Smooth muscle cell (in vitro differentiated cells): Measurements from ENCODE around the gene SPOCK2. TPM values are rescaled to one million over a fixed set of nuclear protein-coding genes. Genes with fewer than 3 reads are reported as not detected.

Source experiments
- DNase-seq: peaks from one replicate; lab custom pipeline; 2025; ENCODE audit not compliant: unreplicated experiment; lab: John Stamatoyannopoulos, UW
- H2AFZ ChIP-seq: fragments of 200-600 bp; sonication (generic); 2 replicates; pipeline ENCODE4 v1.6.0; 2016; ENCODE audit warnings: antibody characterized with exemption, low read depth, mild to moderate bottlenecking
- H3F3A ChIP-seq: fragments of 200-600 bp; sonication (generic); 2 replicates; pipeline ENCODE4 v1.6.0; 2017; ENCODE audit warnings: antibody characterized with exemption, low read depth
- H3K27ac ChIP-seq: fragments of 200-600 bp; sonication (generic); 2 replicates; pipeline ENCODE4 v1.5.1; 2016; ENCODE audit warnings: low read depth, mild to moderate bottlenecking
- H3K27me3 ChIP-seq: fragments of 200-600 bp; sonication (generic); 2 replicates; pipeline ENCODE4 v1.6.1; 2016; ENCODE audit warnings: low read depth, mild to moderate bottlenecking
- H3K36me3 ChIP-seq: fragments of 200-600 bp; sonication (generic); 2 replicates; pipeline ENCODE4 v1.5.1; 2016; ENCODE audit warnings: low read depth
- H3K4me1 ChIP-seq: fragments of 200-600 bp; sonication (generic); 2 replicates; pipeline ENCODE4 v1.5.1; 2016; ENCODE audit warnings: low read depth
- H3K4me2 ChIP-seq: fragments of 200-600 bp; sonication (generic); 2 replicates; pipeline ENCODE4 v1.6.0; 2016; ENCODE audit warnings: mild to moderate bottlenecking
- H3K4me3 ChIP-seq: fragments of 200-600 bp; sonication (generic); 2 replicates; pipeline ENCODE4 v1.5.1; 2016; ENCODE audit warnings: mild to moderate bottlenecking
- H3K79me2 ChIP-seq: fragments of 200-600 bp; sonication (generic); 2 replicates; pipeline ENCODE4 v1.6.0; 2016; ENCODE audit warnings: low read depth, mild to moderate bottlenecking
- H3K9ac ChIP-seq: fragments of 200-600 bp; sonication (generic); 2 replicates; pipeline ENCODE4 v1.6.0; 2016; ENCODE audit warnings: low read depth
- H3K9me3 ChIP-seq: fragments of 200-600 bp; sonication (generic); replicated peaks from 2 replicates; pipeline ENCODE4 v1.5.1; 2016; ENCODE audit warnings: low read depth
- H4K20me1 ChIP-seq: fragments of 200-600 bp; sonication (generic); 2 replicates; pipeline ENCODE4 v1.6.0; 2016; ENCODE audit warnings: low read depth
- WGBS: methylation state at CpG from one replicate; pipeline ENCODE4 v1.1.7; 2016; ENCODE audit warnings: low lambda C conversion rate; 5-methylcytosine and 5-hydroxymethylcytosine counted together
- polyA plus RNA-seq: library from polyadenylated mRNA; unstranded; fragments of >200 nt; fragmentation: Nextera tagmentation; extraction: Ambion mirVana; gene quantifications from 2 replicates; pipeline ENCODE4 v1.2.1, GENCODE V29; 2016
- total RNA-seq: library from RNA; depleted of rRNA; stranded (reverse); fragments of >200 nt; gene quantifications from 2 replicates; pipeline ENCODE4 v1.2.3, GENCODE V29; 2014
- TF ChIP-seq, protein P1 (sequence below): fragments of 200-600 bp; sonication (generic); IDR thresholded peaks from 2 replicates; pipeline ENCODE4 v1.5.1; 2017; ENCODE audit warnings: borderline replicate concordance, mild to moderate bottlenecking, antibody characterized with exemption; ENCODE audit not compliant: insufficient read depth, poor library complexity, severe bottlenecking

SPOCK2 gene
- total and polyA plus RNA-seq, 2 experiments from 2014 or later = 1.1 TPM; not detected in 1

DNA sequence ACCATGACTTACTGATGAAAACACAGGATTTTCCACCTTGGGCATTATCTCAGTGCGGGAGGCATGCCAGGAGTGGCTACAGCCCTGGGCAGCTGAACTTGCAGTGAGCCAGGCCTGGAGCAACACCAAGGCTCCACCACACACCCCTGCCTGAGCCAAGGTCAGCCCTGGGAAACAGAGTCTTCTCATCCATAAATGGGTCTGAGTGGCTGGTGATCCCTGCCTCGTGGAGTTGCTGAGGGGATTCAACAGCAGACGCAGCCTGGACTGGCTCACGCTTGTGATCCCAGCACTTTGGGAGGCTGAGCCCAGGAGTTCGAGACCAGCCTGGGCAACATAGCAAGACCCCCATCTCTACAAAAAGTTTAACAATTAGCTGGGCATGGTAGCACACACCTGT is 32.2 kb downstream of the SPOCK2 start:
- no peak for DNase-seq

DNA sequence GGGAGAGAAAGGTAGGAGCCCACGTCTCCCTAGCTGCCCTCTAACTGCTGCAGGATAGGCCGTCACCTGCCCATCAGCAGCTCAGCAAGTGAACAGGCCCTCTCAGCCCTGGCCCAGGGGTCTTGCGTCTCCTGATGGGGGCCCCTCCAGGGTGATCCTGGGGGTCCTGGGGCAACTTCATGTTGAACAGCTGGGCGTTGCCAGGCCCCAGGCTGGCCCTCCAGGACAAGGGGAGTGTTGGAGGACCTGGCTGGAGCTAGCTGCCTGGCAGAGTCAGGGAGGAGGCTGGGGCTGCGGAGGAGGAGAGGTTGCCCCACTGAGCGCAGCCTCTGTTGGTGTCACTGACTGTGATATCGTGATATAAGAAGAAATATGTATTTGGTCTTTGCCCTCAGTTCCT is 34.7 kb downstream of the SPOCK2 start:
- H3K79me2 ChIP-seq = no peaks in the 10 kb centered on the region
- H3K9me3 ChIP-seq = no peaks in the 10 kb centered on the region
- no peak for DNase-seq
- H3K36me3 ChIP-seq = no peaks in the 10 kb centered on the region
- no peak overlapping the region for H3K27ac ChIP-seq
- H3K4me2 ChIP-seq = no peak overlapping the region
- TF ChIP-seq, protein P1, sequence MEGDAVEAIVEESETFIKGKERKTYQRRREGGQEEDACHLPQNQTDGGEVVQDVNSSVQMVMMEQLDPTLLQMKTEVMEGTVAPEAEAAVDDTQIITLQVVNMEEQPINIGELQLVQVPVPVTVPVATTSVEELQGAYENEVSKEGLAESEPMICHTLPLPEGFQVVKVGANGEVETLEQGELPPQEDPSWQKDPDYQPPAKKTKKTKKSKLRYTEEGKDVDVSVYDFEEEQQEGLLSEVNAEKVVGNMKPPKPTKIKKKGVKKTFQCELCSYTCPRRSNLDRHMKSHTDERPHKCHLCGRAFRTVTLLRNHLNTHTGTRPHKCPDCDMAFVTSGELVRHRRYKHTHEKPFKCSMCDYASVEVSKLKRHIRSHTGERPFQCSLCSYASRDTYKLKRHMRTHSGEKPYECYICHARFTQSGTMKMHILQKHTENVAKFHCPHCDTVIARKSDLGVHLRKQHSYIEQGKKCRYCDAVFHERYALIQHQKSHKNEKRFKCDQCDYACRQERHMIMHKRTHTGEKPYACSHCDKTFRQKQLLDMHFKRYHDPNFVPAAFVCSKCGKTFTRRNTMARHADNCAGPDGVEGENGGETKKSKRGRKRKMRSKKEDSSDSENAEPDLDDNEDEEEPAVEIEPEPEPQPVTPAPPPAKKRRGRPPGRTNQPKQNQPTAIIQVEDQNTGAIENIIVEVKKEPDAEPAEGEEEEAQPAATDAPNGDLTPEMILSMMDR = no peak
- WGBS = 96% methylated on average over 7 of the region's 7 CpGs
- no peak overlapping the region for H3K4me3 ChIP-seq
- no peaks in the 10 kb centered on the region for H4K20me1 ChIP-seq
- no peak overlapping the region for H3K9ac ChIP-seq
- H2AFZ ChIP-seq = no peak overlapping the region
- H3K4me1 ChIP-seq = no peaks in the 10 kb centered on the region
- H3K27me3 ChIP-seq = no peaks in the 10 kb centered on the region
- H3F3A ChIP-seq = no peaks in the 10 kb centered on the region

More for the DNA sequence above, 32.2 kb downstream of the SPOCK2 start:
- H3K27ac ChIP-seq = no peak overlapping the region
- no peak overlapping the region for H3K9ac ChIP-seq
- H3K36me3 ChIP-seq = no peaks in the 10 kb centered on the region
- H2AFZ ChIP-seq = no peak overlapping the region
- no peaks in the 10 kb centered on the region for H4K20me1 ChIP-seq
- no peaks in the 10 kb centered on the region for H3K79me2 ChIP-seq
- H3K27me3 ChIP-seq = no peaks in the 10 kb centered on the region
- H3K4me2 ChIP-seq = no peak overlapping the region
- 86% methylated on average over 5 of the region's 5 CpGs for WGBS
- H3F3A ChIP-seq = no peaks in the 10 kb centered on the region
- TF ChIP-seq, protein P1 = no peak
- no peak overlapping the region for H3K4me3 ChIP-seq
- H3K9me3 ChIP-seq = no peaks in the 10 kb centered on the region
- H3K4me1 ChIP-seq = no peaks in the 10 kb centered on the region

DNA sequence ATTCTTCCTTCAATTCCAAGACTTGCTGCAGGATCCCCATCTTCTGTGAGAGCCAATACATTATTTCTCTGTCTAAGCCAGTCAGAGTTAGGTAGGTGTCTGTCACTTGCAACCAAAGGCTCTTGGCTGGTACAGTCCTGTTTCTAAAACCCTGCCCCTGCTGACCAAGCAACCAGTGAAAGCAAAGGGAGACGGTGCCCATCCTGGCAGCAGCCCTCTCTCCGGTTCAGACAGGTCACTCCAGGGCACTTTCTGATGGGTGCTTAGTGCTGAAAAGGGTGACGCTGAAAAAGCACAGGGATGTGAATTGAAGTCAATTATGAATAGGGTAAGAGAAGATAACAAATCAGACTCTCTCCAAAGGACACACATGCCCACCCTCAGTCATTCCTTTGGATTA is 37.5 kb downstream of the SPOCK2 start:
- WGBS = 64% methylated on average over 3 of the region's 3 CpGs

More for the DNA sequence above, 37.5 kb downstream of the SPOCK2 start:
- no peak overlapping the region for H3K27ac ChIP-seq
- no peak overlapping the region for H3K4me3 ChIP-seq
- H3F3A ChIP-seq = no peaks in the 10 kb centered on the region
- no peaks in the 10 kb centered on the region for H3K27me3 ChIP-seq
- no peaks in the 10 kb centered on the region for H3K36me3 ChIP-seq
- H3K4me1 ChIP-seq = no peaks in the 10 kb centered on the region
- DNase-seq = no peak
- no peak overlapping the region for H3K9ac ChIP-seq
- H2AFZ ChIP-seq = no peak overlapping the region
- TF ChIP-seq, protein P1 = no peak
- no peaks in the 10 kb centered on the region for H4K20me1 ChIP-seq
- no peaks in the 10 kb centered on the region for H3K79me2 ChIP-seq
- no peak overlapping the region for H3K4me2 ChIP-seq
- H3K9me3 ChIP-seq = no peaks in the 10 kb centered on the region
